ENCODE data around the gene PNRC2. TPM values are rescaled to one million over a fixed set of nuclear protein-coding genes. Genes with fewer than 3 reads are reported as not detected.

Gene PNRC2
- total RNA-seq, 2 experiments from 2014 or later: 172 to 183 TPM

GRCh38 chr1:23977854-23978191 is 18.2 kb downstream of the PNRC2 start:
- no peak overlapping the region for H3K27ac ChIP-seq (ENCODE audit: low read depth in 1 of 2, low read length in 2 of 2)

GRCh38 chr1:23978805-23979204 is 19.2 kb downstream of the PNRC2 start:
- no peak for DNase-seq
- H3K27me3 Mint-ChIP-seq: no peaks in the 10 kb centered on the region
- peaks cover 19% of the 10 kb centered on the region for H3K4me1 ChIP-seq (ENCODE audit: insufficient read depth, low read length)
- peak overlapping the region; percentile 95 for H3K27ac Mint-ChIP-seq
- H3K36me3 Mint-ChIP-seq (ENCODE audit: low read depth): peaks cover 55% of the 10 kb centered on the region
- no peak for TF ChIP-seq CTCF (IDR thresholded peaks at IDR 0.05)
- H3K4me3 Mint-ChIP-seq: peak overlapping the region; percentile 99
- POLR2A ChIA-PET: interaction anchor here (0.6 to 7.2 kb wide), 2 partner anchors 16 to 201 kb away, joined by 3 to 164 read pairs; partner anchors contain the start of gene PNRC2
- H3K27me3 ChIP-seq (ENCODE audit: control insufficient read depth in 1 of 2, insufficient read depth in 2 of 2, low read length in 2 of 2): no peaks in the 10 kb centered on the region
- intact Hi-C loops (cut with DNase I, micrococcal nuclease): loop anchor here in 1 of 2 experiments (10.0 kb wide), 2 partner anchors 424 to 614 kb away; partner anchors contain the start of genes ID3 and ZNF436
- H3K9me3 Mint-ChIP-seq: no peaks in the 10 kb centered on the region
- peaks cover 64% of the 10 kb centered on the region for H3K4me1 Mint-ChIP-seq (ENCODE audit: low read depth)
- no peak for ATAC-seq (ENCODE audit: poor library complexity)
- peaks cover 18% of the 10 kb centered on the region for H3K36me3 ChIP-seq (ENCODE audit: insufficient read depth, low read length)
- H3K27ac ChIP-seq (ENCODE audit: low read depth in 1 of 2, low read length in 2 of 2): peak overlapping the region; percentile 97 to 98
- CTCF ChIA-PET: interaction anchor here (0.7 to 3.9 kb wide), 2 partner anchors 8 to 19 kb away, joined by 3 to 12 read pairs; partner anchors contain the start of gene PNRC2
- H3K9me3 ChIP-seq (ENCODE audit: control insufficient read depth in 1 of 2, insufficient read depth in 1 of 2, low read length in 2 of 2): no peaks in the 10 kb centered on the region
- H3K4me3 ChIP-seq (ENCODE audit: low read length): peak overlapping the region; percentile 92

More at GRCh38 chr1:23977854-23978191, 18.2 kb downstream of the PNRC2 start:
- H3K36me3 Mint-ChIP-seq (ENCODE audit: low read depth): peaks cover 63% of the 10 kb centered on the region
- H3K9me3 Mint-ChIP-seq: no peaks in the 10 kb centered on the region
- CTCF ChIA-PET: interaction anchor here (3.9 kb wide), 1 partner anchor 18 kb away, joined by 12 read pairs; the partner anchor contains the start of gene PNRC2
- Histone ChIP-seq H3K36me3 (ENCODE audit: insufficient read depth, low read length) (peaks cover 28% of the 10 kb centered on the region), H3K27me3 (ENCODE audit: control insufficient read depth in 1 of 2, insufficient read depth in 2 of 2, low read length in 2 of 2) (no peaks in the 10 kb centered on the region), H3K4me3 (ENCODE audit: low read length) (no peak overlapping the region), H3K9me3 (ENCODE audit: control insufficient read depth in 1 of 2, insufficient read depth in 1 of 2, low read length in 2 of 2) (no peaks in the 10 kb centered on the region), H3K4me1 (ENCODE audit: insufficient read depth, low read length) (peaks cover 19% of the 10 kb centered on the region)
- no peak for DNase-seq
- POLR2A ChIA-PET: interaction anchor here (7.2 kb wide), 1 partner anchor 15 kb away, joined by 164 read pairs; the partner anchor contains the start of gene PNRC2
- H3K4me3 Mint-ChIP-seq: peak overlapping the region; percentile 99
- intact Hi-C loops (cut with DNase I, micrococcal nuclease): loop anchor here in 1 of 2 experiments (10.0 kb wide), 2 partner anchors 423 to 613 kb away; partner anchors contain the start of genes ID3 and ZNF436
- H3K4me1 Mint-ChIP-seq (ENCODE audit: low read depth): peaks cover 64% of the 10 kb centered on the region
- H3K27ac Mint-ChIP-seq: peak overlapping the region; percentile 95
- no peak for TF ChIP-seq CTCF (IDR thresholded peaks at IDR 0.05)
- ATAC-seq (ENCODE audit: poor library complexity): no peak
- no peaks in the 10 kb centered on the region for H3K27me3 Mint-ChIP-seq

DNA sequence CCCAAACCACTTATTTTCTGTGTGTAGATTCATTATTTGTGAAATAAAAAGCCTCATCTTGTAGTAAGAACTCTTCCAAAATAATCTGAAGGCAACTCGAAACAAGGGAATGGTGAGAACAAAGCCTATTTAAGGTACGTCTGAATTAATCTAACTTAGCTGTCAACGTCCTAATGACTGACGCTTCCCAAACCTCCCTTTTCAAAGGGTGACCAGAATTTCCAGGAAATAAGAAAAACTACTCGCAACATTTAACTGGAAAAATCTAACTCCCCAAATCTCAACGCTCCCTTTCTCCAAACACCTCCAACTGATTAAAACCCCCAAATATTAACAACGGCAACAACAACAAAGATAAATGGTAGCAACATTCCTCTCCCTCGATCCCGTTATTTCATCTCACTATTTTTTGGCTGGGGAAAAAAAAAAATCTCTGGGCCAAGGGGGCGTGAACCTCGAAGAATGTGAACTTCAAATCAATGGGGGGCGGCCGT is 19.8 kb downstream of the PNRC2 start:
- no peaks in the 10 kb centered on the region for H3K9me3 ChIP-seq (ENCODE audit: control insufficient read depth in 1 of 2, insufficient read depth in 1 of 2, low read length in 2 of 2)
- ATAC-seq (ENCODE audit: poor library complexity) (no peak), DNase-seq (no peak)
- peaks cover 19% of the 10 kb centered on the region for H3K4me1 ChIP-seq (ENCODE audit: insufficient read depth, low read length)
- Mint-ChIP-seq H3K27me3 (no peaks in the 10 kb centered on the region), H3K36me3 (ENCODE audit: low read depth) (peaks cover 49% of the 10 kb centered on the region), H3K9me3 (no peaks in the 10 kb centered on the region), H3K4me3 (peak overlapping the region; percentile 99), H3K4me1 (ENCODE audit: low read depth) (peaks cover 59% of the 10 kb centered on the region), H3K27ac (peak overlapping the region; percentile 95)
- peak overlapping the region; percentile 97 to 98 for H3K27ac ChIP-seq (ENCODE audit: low read depth in 1 of 2, low read length in 2 of 2)
- ChIA-PET POLR2A (interaction anchor here (0.6 to 7.2 kb wide), 11 partner anchors 11 to 1268 kb away, joined by 3 to 164 read pairs (median 5); partner anchors contain the start of genes CLIC4, ELOA, HMGCL and HNRNPR), CTCF (interaction anchor here (0.7 to 3.9 kb wide), 3 partner anchors 9 to 20 kb away, joined by 3 to 12 read pairs (median 6); partner anchors contain the start of gene PNRC2)
- H3K36me3 ChIP-seq (ENCODE audit: insufficient read depth, low read length): peaks cover 14% of the 10 kb centered on the region
- peak overlapping the region; percentile 92 for H3K4me3 ChIP-seq (ENCODE audit: low read length)
- no peak for TF ChIP-seq CTCF (IDR thresholded peaks at IDR 0.05)
- H3K27me3 ChIP-seq (ENCODE audit: control insufficient read depth in 1 of 2, insufficient read depth in 2 of 2, low read length in 2 of 2): no peaks in the 10 kb centered on the region
- intact Hi-C loops (cut with DNase I, micrococcal nuclease): loop anchor here in 1 of 2 experiments (10.0 kb wide), 2 partner anchors 425 to 615 kb away; partner anchors contain the start of genes ID3 and ZNF436
